C4-2B (cell line): ENCODE data around the gene ABHD15.

Experiments
- CTCF ChIP-seq: fragments of 450-650 bp; conservative IDR thresholded peaks from 2 replicates; pipeline ENCODE4 v1.5.1; 2017; ENCODE audit warnings: mild to moderate bottlenecking
- ZFX ChIP-seq: fragments of 450-650 bp; IDR thresholded peaks from 2 replicates; pipeline ENCODE4 v1.6.1; 2017

GRCh38 chr17:29569245-29569950, 2.6 kb upstream of the ABHD15 start:
- TF ChIP-seq CTCF: no peak
- no peak for TF ChIP-seq ZFX
